Lower leg skin (tissue), 3 donors: ENCODE results near the gene NACC2.

ENCODE experiments used
- POLR2A ChIP-seq, 2 donors: fragments of 450-650 bp; IDR thresholded peaks; one replicate each; pipeline ENCODE4 v1.6.1; 2016 to 2017; ENCODE audit warnings: antibody characterized with exemption in 2 of 2, mild to moderate bottlenecking in 1 of 2, moderate library complexity in 1 of 2
- TF ChIP-seq, protein P1 (sequence below), 3 donors: fragments of 450-650 bp; IDR thresholded peaks; one replicate each; pipeline ENCODE4 v1.5.1; 2016; ENCODE audit warnings: antibody characterized with exemption in 3 of 3, mild to moderate bottlenecking in 3 of 3, moderate library complexity in 2 of 3

DNA sequence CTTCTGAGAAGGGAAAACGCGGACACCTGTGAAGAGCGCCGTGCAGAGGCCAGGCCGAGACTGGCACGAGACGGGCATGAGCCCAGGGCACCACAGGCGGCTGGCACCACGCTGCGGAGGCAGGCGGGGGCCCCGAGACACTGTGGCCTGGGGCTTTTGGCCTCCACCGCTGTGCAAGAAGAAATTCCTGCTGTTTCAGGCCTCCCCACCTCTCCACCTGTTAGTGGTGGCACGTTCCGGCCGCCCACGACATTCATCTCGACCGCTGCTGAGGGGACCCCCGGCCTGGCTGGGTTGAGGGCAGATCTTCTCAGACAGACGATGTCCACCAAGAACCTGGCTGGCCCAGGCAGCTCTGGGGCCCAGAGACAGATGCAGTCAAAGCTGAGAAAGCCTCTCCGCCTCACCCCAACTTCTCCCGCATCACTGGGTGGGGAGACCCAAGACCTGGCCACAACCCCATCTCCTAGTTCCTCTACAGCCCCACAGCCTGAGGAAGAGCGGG lies 11.5 kb downstream of the NACC2 start:
- TF ChIP-seq, protein P1, sequence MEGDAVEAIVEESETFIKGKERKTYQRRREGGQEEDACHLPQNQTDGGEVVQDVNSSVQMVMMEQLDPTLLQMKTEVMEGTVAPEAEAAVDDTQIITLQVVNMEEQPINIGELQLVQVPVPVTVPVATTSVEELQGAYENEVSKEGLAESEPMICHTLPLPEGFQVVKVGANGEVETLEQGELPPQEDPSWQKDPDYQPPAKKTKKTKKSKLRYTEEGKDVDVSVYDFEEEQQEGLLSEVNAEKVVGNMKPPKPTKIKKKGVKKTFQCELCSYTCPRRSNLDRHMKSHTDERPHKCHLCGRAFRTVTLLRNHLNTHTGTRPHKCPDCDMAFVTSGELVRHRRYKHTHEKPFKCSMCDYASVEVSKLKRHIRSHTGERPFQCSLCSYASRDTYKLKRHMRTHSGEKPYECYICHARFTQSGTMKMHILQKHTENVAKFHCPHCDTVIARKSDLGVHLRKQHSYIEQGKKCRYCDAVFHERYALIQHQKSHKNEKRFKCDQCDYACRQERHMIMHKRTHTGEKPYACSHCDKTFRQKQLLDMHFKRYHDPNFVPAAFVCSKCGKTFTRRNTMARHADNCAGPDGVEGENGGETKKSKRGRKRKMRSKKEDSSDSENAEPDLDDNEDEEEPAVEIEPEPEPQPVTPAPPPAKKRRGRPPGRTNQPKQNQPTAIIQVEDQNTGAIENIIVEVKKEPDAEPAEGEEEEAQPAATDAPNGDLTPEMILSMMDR (IDR thresholded peaks at IDR 0.05): no peak
- no peak for TF ChIP-seq POLR2A (IDR thresholded peaks at IDR 0.05)
